Stimulated activated CD8-positive, alpha-beta memory T cell treated with anti-CD3 and anti-CD28 coated beads, Interleukin-12 subunit alpha, Interleukin-12 subunit beta, amount 100 ng/mL, for 4 hours (primary cell): ENCODE measurements around the gene RAPGEF4.

ENCODE experiments used
- DNase-seq: peaks from one replicate; pipeline ENCODE4 v3.0.0-alpha.2; 2020; ENCODE audit warnings: low read depth

The RAPGEF4 gene

DNA sequence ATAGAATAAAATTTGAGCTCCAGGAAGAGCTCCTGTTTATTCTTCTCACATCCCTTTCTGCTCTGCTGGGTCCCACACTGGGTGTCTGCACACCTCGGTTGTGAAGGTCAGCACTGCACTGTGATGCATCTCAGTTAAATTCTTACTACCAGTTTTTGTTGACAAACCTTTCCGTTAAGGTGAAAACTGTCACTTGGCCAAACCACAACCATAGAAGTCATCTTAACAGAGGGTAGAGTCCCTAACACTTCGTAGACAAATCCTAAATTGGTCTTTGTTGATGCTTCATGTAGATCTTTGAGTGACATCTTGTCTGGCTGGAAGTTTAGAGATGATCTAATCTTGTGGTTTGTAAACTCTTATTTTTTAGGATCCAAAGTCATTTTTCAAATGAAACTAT, 172.6 kb downstream of the RAPGEF4 start:
- no peak for DNase-seq

DNA sequence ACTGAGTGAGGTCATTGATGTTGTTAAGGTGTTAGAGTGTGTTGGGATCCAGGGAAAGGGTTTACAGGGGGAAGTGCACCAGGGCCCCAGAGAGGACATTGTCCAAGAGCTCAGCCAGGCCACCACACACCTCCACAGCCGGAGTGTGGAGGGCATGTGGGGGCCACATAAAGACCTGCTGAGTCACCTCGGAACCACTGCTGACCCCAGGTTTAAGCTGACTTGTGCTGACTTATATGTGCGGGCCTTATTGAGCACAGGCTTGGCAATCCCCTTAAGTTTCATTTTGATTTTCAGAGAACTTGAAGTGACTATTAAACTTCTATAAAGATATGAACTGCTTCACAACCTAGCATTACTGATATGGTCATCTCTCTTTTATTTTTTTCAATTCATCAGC, 173.8 kb downstream of the RAPGEF4 start:
- DNase-seq, result no peak

DNA sequence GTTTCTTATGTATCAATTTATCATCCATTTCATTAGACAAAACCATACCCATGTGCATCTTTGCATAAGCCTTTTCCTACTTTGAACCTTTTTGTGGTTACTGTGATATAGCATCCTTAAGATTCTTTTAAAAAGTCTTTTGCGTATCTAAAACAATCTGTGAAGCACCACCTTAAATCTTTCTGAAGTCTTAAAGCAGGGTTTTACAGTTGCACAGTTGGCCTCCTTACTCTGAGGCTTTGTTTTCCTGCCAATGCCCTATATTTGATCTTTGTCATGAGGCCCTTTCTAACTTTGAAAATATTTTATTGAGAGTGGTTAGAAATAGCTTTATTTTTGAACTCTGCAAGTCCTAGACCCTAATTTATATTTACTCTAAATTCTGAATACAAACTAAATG, 176.6 kb downstream of the RAPGEF4 start:
- no peak for DNase-seq

DNA sequence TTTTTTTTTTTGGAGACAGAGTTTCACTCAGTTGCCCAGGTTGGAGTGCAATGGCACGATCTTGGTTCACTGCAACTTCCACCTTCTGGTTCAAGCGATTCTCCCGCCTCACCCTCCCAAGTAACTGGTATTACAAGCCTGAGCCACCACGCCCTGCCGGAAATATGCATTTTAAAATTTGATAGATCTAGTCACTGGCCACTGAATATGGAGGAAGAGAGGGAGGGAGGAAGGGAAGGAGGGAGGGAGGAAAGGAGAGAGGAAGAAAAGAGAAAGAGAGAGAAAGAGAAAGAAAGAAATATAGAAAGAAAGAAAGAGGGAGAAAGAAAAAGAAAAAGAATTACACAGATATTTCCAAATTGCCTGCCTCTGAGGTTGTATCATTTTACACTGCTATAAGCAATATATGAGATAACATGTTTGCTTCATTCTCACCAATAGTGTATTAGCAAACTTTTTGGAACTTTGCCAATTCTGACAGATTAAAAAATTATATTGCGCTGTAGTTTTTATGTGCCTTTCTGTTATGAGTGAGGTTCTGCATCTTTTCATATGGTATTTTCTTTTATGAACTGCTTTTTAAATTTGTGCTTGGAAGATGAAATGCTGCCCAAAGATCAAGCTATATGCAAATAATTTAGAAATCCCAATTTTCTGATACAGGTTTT, 178.8 kb downstream of the RAPGEF4 start:
- no peak for DNase-seq

DNA sequence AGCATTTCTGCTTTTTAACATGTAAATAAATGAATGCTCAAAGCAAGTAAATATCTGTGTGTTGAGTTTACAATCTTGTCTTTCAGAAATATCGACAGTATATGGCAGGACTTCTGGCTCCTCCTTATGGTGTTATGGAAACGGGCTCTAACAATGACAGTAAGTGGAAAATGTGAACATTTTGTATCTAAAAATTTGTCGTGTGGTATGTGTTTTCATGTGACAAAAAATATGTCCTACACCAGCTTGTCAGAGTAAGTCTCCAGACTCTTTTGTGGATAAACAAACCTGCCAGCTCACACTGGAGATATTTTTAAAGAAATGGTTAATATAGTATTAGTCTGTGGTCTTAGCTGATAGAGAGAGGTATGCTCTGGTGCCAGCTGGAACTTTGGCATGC, 182.1 kb downstream of the RAPGEF4 start:
- DNase-seq, result no peak

DNA sequence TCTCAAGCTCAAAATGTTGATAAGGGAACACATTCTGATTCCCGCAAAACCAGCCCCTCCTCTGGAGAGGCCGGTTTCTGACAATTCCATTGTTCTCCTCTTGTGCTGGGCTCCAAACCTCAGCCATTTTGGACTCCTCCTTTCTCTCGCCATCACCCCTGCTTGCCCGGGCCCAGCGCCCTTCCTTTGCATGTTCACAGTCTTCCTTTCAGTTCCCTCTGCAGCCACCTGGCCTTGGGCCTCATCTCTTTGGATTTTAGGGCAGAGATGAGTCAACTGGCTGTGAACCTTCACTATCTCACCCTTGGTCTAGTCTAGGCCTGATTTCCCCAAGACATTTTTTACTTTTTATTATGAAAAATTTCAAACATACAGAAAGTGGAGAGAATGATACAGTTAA, 184.1 kb downstream of the RAPGEF4 start:
- DNase-seq, result no peak

DNA sequence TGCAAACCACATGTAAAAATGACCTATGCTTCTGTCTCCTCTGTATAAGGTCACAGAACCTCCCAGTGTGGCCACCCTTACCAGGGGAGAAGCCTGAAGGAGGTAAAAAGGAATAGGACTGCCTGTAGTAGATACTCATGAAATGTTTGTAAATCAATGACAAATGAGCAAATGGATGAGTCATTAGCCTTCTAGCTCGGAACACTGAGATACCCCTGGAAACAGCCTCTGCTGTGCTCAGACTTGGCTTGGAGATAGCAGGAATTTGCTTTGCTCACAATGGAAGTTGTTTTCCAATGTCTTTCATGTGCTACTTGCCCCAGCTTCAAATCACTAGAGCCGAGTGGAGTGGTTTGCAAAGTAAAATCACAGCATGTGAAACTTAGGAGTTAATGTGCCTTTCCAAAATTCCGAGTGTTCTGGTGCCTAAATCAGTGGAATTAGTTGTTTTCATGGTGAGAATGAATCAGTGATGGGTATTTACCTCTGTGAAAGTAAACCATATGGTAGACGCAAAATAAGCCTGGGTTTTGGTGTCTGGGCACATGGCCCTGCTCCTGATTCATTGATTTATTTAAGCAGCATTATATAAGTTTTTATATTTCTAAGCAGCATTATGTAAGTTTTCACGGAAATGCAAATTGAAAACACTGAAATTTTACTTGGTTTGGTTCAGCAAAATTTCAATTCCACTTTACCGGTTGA, 186.0 kb downstream of the RAPGEF4 start:
- no peak for DNase-seq

DNA sequence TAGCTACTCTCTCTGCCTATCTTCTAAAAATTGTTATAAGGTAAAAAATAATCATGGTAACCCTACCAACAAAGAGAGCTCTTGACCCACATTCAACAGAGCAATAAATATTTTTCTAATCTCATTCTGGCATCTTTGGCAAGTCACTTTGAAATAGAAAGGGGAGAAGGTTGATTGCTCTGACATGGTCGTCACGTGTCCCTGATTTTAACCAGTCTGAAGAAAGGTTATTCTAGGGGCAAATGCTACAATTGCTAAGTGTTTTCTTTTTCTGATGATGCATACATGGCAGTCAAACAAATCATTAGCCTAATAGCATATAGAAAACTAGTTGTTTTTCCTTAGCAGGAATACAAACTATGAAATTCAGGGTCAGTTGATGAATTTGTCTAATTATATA, 186.7 kb downstream of the RAPGEF4 start:
- no peak for DNase-seq

DNA sequence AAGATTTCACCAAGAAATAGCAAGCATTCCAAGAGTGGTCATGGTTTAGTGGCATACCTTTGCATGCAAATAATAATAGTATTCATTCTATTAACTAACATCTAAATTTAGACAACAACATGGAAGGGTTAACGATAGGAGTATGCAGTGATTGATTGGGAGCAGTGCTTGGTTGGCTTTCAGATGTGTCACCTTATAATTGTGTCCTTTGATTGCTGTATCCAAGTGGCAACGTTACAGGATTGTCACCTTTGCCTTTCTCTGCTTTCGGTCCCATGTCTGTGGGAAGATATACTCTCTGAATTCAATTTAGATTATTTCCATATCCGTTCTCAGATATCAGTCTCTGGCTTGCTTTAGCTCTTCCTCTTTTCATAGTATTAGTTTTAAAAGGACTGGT, 187.2 kb downstream of the RAPGEF4 start:
- no peak for DNase-seq

DNA sequence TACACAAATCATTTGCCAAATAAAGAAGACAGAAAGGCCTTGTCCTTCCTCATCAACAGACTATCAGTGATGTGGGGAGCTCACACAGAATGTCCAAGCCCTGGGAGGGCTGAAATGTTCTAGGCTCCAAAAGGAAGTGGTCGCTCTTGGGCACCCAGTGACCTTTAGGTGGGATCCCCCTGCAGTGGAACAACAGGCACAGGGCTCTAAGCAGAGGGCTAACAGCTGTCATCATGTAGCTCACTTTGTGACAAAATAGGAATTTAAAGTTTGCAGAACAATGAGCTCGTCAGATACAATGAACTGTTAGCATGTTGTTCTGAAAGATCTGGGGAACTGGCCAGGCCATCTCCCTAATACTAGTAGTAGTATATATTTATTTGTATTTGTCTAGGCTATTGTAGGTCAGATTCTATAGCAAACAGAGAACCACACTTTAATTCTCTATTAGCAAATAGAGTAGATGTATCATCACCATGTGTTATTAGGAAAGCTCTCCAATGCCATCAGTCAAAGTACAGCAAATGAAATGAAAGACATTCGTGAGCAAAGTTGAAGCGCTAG, 188.5 kb downstream of the RAPGEF4 start:
- no peak for DNase-seq

DNA sequence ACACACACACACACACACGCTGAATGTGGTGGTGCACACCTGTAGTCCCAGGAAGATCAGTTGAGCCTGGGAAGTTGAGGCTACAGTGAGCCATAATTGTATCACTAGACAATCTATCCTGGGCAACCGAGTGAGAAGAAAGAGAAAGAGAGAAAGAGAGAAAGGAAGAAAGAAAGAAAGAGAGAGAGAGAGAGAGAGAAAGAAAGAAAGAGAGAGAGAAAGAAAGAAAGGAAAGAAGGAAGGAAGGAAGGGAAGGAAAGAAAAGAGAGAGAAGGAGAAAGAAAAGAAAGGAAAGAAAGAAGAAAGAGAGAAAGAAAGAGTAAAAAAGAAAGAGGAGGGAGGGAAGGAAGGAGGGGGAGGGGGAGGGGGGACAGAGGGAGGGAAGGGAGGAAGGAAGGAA, 190.0 kb downstream of the RAPGEF4 start:
- no peak for DNase-seq

DNA sequence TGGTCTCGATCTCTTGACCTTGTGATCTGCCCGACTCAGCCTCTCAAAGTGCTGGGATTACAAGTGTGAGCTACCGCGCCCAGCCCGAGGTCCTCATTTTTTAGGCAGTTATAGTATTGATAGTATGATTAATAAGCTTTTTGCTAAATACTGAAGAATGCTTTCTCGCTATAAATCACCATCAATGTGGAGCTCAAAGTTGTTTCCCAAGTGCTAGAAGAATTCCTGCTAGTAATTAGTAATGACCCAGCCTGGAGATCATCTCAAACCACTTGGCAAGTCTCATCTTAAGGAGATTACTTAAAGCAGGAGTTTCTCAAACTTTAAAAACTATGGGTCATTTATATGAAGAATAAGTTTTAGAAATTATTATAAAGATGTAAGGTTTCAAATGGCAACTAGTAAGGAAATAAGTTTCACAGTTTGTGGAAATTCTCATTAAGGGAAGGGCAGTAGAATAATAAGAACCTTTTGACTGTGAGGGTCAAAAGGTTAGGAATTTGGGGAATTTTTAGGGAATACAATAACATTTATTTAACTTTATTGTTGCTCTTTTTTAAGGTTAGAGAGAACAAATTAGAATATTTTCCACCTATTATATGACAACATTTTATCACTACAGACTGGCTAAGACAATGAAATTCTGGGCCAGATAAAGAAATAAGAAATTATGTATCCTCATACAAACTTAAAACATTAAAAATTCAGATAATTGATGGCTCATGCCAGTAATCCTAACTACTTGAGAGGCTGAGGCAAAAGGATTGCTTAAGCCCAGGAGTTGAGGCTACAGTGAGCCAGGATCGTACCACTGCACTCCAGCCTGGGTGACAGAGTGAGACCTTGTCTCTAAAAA, 191.4 kb downstream of the RAPGEF4 start:
- no peak for DNase-seq

DNA sequence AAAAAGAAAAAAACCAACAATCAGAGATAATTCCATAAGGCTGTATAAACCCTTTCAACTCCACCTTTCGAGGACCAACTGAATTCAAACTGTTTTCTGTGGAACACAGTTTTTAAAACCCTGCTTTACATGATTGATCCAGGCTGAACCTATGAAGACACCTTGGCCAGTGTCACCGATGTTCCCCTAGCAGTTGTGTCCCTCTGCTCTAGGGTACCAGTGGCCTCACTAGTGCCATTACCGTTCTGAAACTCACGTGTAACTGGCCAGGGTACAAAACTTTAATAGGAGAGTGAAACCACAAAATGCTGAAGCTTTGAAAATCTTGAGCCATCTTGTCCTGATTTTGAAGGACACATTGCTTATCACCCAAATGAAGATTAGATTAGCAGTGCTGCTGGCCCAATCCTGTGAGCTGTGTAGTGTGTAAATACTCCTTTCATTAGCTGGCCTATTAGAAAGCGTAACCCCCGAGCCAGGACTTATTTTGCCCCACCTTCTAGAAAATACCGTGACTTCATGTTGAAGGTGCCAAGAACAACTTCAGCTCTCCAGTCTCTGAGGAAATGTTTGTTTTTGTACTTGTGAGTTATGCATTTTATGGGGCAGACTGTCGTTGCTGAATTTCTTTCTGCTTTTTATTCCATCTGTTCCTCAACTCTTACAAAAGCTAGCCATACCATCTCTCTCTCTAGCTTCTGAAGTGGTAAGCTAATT, 192.2 kb downstream of the RAPGEF4 start:
- DNase-seq, result no peak

DNA sequence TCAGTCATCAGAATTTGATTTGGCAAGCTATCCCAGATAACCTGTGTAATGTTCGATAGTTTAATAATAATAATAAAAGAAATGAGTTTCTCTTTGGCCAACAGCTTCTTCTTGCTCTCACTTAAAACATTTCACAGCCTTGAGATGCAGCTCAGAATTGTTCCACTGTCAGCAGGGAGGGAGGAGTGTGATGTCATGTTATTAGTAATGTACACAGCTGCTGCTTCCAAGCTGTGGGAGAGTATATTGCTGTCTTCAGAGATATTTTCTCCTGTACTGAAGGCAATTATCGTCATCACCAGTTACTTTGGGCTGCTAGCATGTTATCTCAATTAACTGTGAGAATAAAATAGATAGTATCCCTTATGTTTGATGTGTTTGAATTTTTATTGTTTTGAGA, 193.1 kb downstream of the RAPGEF4 start:
- no peak for DNase-seq

DNA sequence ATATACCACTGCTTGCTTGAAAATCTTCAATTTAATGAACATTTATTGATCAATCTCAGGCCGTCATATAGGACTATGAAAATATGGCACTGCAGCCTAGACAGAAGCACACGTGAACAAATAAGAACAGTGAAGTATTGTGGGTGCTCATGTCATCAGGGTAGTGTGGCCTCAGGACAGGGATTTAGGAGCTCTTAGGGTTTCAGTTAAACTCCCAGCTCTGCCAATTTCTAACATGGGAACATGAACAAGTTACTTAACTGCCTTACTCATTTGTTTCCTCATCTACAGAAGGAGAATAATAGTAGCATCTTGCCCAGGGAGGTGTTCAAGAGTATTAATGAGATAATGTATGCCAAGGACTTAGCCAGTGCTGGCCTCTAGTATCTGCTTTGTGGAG, 194.0 kb downstream of the RAPGEF4 start:
- no peak for DNase-seq

DNA sequence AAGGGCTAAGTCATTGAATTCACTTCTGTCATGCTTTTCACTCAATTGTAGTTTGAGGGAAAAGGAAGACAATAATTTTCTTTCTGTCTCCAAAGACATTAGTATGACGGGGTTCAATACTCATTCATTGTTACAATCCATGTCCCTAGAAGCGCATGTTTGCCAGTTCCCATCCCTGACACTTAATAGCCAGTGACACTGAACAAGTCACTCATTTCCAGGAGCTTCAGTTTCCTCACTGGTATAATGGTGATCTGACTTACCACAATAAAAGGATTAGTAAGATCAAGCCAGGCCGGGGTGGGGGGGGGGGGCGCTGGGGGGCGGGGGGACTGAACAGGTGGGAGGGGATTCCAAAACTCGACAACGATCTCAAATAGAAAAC, 195.2 kb downstream of the RAPGEF4 start:
- no peak for DNase-seq

DNA sequence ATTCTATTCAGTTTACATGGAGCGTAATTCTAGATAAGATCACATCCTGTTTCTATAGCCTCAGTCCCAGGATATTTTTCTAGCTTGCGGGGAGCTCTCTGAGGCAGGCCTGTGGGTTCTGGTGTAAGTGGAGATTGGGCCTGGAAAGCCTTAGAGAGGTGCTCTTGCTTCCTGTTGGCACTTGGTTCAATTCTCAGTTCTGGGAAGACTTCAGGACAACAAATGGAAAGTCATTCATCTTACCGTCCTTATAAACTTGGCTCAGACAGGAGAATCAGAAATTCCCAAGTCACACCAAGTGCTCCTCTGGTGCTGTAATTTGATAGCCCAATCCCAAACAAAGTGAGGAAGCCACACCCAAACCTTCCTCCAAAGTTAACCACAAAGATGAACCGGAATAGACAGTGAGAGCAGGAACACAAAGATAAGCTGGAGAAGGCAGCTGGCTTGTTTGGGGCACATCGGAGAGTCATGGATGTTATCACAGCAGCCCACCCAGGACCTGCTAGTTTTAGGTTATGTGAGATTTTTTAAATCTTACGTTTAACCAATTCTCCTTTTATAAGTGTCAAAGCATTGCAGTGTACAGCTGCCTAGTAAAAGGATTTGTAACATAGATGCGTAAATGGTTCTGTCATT, 195.7 kb downstream of the RAPGEF4 start:
- no peak for DNase-seq

DNA sequence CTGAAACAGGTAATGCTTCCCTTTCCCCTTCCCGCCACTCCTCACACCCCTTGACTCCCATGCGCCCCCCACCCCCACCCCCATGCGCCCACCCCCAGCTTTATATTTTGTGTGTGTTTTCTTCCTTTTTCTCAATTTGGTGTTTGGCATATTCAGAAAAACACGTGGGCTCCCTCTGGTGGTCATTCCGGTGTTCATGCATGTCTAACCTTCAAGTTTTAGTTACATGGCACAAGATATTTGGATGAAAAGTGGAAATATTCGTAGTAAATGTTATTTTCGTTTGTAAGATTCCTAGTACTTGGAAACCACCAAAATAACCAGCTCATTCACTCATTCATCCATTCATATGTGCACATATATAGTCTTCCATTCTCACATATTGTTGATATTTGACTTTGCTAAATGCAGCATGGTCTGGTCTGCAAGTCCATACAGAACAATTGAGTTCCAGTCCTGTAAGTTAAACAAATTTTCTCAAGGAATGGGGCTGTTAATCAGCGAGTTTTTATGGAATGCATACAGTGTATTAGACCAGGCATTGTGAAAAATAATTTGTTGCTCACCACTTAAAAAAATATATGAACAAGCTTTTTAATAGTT, 196.4 kb downstream of the RAPGEF4 start:
- peak; percentile 10 for DNase-seq

DNA sequence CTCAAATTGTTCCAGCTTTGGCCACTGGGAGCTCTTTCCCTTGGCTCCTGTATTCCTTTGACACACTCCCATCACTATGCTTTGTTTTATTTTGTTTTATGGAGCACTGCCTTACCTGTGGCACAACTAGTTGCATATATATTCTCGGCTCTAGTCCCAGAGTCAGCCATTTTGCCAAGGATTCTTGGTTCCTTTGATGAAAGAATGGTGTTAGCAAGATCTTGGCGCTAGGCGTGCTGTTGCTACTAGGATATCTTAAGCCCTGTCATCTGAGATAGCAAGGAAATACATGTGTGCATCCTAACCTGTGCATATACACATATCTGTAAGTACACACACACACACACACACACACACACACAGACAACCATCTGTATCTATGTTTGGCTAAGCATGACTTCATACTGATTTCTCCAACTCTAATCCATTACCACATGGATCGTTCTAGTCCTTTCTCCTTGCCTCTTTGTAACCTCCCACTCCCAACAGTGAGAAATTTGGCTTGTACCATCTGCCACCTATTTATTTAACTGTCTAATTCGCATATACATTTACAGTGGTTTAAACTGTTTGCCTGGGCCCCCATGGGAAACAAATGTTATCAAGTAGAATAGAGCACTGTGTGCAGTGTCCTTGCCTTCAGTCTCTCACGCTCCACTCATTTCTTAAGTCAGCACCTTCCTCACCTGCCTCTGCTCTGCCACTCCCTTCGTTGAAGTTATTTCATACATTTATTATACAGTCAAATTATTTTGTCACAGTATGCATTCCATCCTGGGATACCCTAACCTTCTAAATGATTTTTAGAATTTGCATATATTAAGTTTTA, 202.5 kb downstream of the RAPGEF4 start:
- DNase-seq, result no peak

DNA sequence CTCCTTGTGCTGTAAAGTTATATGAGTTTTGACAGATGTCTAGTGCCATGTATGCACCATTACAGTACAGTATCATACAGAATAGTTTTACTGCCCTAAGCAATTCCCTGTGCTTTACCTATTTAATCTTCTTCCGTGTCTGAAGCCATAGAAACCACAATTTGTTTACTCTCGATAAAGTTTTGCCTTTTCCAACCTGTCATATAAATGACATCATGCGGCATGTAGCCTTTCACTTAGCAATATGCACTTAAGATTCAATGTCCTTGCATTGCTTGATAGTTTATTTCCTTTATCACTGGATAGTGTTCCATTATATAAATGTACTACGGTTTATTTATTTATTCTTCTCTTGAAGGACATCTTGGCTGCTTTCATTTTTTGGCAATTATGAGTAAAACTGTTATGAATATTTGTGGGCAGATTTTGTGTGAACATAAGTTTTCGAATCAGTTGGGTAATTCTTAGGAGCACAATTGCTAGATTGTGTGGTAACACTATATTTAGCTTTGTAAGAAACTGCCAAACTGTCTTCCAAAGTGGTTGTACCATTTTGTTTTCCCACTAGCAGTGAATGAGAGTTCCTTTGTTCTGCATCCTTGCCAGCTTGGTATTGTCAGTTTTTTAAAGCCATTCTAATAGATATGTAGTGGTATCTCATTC, 203.2 kb downstream of the RAPGEF4 start:
- DNase-seq, result no peak
